ENCODE results near the gene JMY. TPM values are rescaled to one million over a fixed set of nuclear protein-coding genes. Genes with fewer than 3 reads are reported as not detected.
"Not testable (repeated sequence)": the region's sequence is repeated elsewhere in the genome, so short reads cannot be mapped to it uniquely, and the experiment has no call there.

JMY gene
- total RNA-seq, 2 donors from 2014 or later = 10.6 to 13.6 TPM

GRCh38 chr5:79240561-79240960, 4.6 kb downstream of the JMY start:
- H3K36me3 ChIP-seq = no peaks in the 10 kb centered on the region
- H3K27ac ChIP-seq = no peak overlapping the region
- no peak for TF ChIP-seq CTCF (IDR thresholded peaks at IDR 0.05)
- no peak overlapping the region for H3K4me3 ChIP-seq
- DNase-seq (ENCODE audit: low spot score) = no peak
- peaks cover 0 to 43% of the 10 kb centered on the region in 2 donors for H3K4me1 ChIP-seq
- H3K27me3 ChIP-seq = no peaks in the 10 kb centered on the region
- no peaks in the 10 kb centered on the region for H3K9me3 ChIP-seq

GRCh38 chr5:79241535-79241979, 5.6 kb downstream of the JMY start:
- no peak for TF ChIP-seq CTCF (IDR thresholded peaks at IDR 0.05)

GRCh38 chr5:79242242-79243039, 6.5 kb downstream of the JMY start:
- H3K27ac ChIP-seq = peak overlapping the region; percentile 14 to 25
- TF ChIP-seq CTCF (IDR thresholded peaks at IDR 0.05) = no peak
- no peak for DNase-seq (ENCODE audit: low spot score)
- peaks cover 0 to 43% of the 10 kb centered on the region in 2 donors for H3K4me1 ChIP-seq
- H3K36me3 ChIP-seq = no peaks in the 10 kb centered on the region
- H3K9me3 ChIP-seq = no peaks in the 10 kb centered on the region
- no peaks in the 10 kb centered on the region for H3K27me3 ChIP-seq
- H3K4me3 ChIP-seq = no peak overlapping the region

More at GRCh38 chr5:79241535-79241979, 5.6 kb downstream of the JMY start:
- Histone ChIP-seq H3K27me3 (no peaks in the 10 kb centered on the region), H3K4me3 (no peak overlapping the region), H3K27ac (peak overlapping the region; percentile 14 to 25), H3K4me1 (peaks cover 0 to 43% of the 10 kb centered on the region in 2 donors), H3K9me3 (no peaks in the 10 kb centered on the region), H3K36me3 (no peaks in the 10 kb centered on the region)
- no peak for DNase-seq (ENCODE audit: low spot score)

- Histone ChIP-seq H3K4me3 (no peak overlapping the region), H3K27me3 (no peaks in the 10 kb centered on the region), H3K9me3 (no peaks in the 10 kb centered on the region), H3K27ac (no peak overlapping the region), H3K36me3 (no peaks in the 10 kb centered on the region), H3K4me1 (peaks cover 0 to 36% of the 10 kb centered on the region in 2 donors)
- no peak for DNase-seq (ENCODE audit: low spot score)
- no peak for TF ChIP-seq CTCF (IDR thresholded peaks at IDR 0.05)
These were observed 7.3 kb downstream of the JMY start for GRCh38 chr5:79243224-79243623.

GRCh38 chr5:79254067-79254466, 18.1 kb downstream of the JMY start:
- not testable (repeated sequence) for H3K27ac ChIP-seq; H3K9me3 ChIP-seq; H3K4me1 ChIP-seq; H3K4me3 ChIP-seq; H3K27me3 ChIP-seq; DNase-seq (ENCODE audit: low spot score); H3K36me3 ChIP-seq

- Histone ChIP-seq H3K4me3 (no peak overlapping the region), H3K27ac (no peak overlapping the region), H3K36me3 (no peaks in the 10 kb centered on the region), H3K9me3 (no peaks in the 10 kb centered on the region), H3K27me3 (no peaks in the 10 kb centered on the region), H3K4me1 (peaks cover 0 to 11% of the 10 kb centered on the region in 2 donors)
- peak in 1 of 2 donors; percentile 53 for TF ChIP-seq CTCF (IDR thresholded peaks at IDR 0.05)
- DNase-seq (ENCODE audit: low spot score) = no peak
These were observed 20.0 kb downstream of the JMY start for GRCh38 chr5:79255786-79256557.
